HCT116 (cell line): ENCODE measurements around the gene SCN2A. TPM values are rescaled to one million over a fixed set of nuclear protein-coding genes. Genes with fewer than 3 reads are reported as not detected.

Experiments used
- ATAC-seq: fragments of 200-7000 bp; cut with Tn5 transposase; 2 replicates; pipeline ENCODE4 v1.9.1; 2020; ENCODE audit warnings: mild to moderate bottlenecking, moderate library complexity
- BruUV-seq: library from RNA; stranded (reverse); fragments of 400-500 nt; replicated peaks from 2 replicates; lab custom pipeline; 2021; lab: Mats Ljungman, UMichigan
- CTCF ChIA-PET: fragments of 300-600 bp; sonication (Branson Sonifier 250); formaldehyde crosslinking; loops from one replicate; lab custom pipeline; 2021; ENCODE audit warnings: antibody characterized with exemption; lab: Charles Lee
- POLR2A ChIA-PET: fragments of 300-600, 350-600 bp; sonication (Branson Sonifier 250); formaldehyde crosslinking; loops from one replicate; lab custom pipeline; 2021; ENCODE audit warnings: antibody characterized with exemption; lab: Charles Lee
- RAD21 ChIA-PET, 2 experiments: fragments of 300-600 bp; sonication (Branson Sonifier 250); formaldehyde crosslinking; loops; one replicate each; lab custom pipeline; 2023; ENCODE audit warnings: low total read pairs in 2 of 2; ENCODE audit not compliant: uncharacterized antibody in 2 of 2, unreplicated experiment in 2 of 2, low non-redundant PET in 1 of 2; lab: Charles Lee
- DNase-seq: peaks from one replicate; pipeline ENCODE4 v3.0.0-alpha.2; 2010; ENCODE audit warnings: low read depth, low spot score
- H2AFZ ChIP-seq: fragments of 200-600 bp; shearing (Covaris generic), sonication (generic); 2 replicates; pipeline ENCODE4 v1.6.1; 2017; ENCODE audit warnings: low read depth, mixed run types, mixed read lengths, antibody characterized with exemption, low read length; ENCODE audit not compliant: poor library complexity, severe bottlenecking
- H3K27ac ChIP-seq: 2 replicates; pipeline ENCODE4 v1.5.1; 2012; ENCODE audit warnings: low read depth, low read length
- H3K27me3 ChIP-seq: fragments of 200-600 bp; sonication (generic); 2 replicates; pipeline ENCODE4 v1.6.1; 2016; ENCODE audit warnings: mixed run types, low read length, mixed read lengths; ENCODE audit not compliant: insufficient read depth
- H3K36me3 ChIP-seq, 2 experiments: fragments of 200-500 bp in 1 of 2; fragments of 200-600 bp in 1 of 2; sonication (Bioruptor generic) in 1 of 2; sonication (generic) in 1 of 2; 2 replicates each; pipeline versions ENCODE4 v1.5.1 to v1.6.1; 2014 to 2016; ENCODE audit warnings: low read length in 2 of 2, inconsistent platforms in 1 of 2, mixed read lengths in 1 of 2, mixed run types in 1 of 2; ENCODE audit not compliant: insufficient read depth in 2 of 2, control insufficient read depth in 1 of 2
- H3K4me1 ChIP-seq, 2 experiments: fragments of 200-600 bp in 1 of 2; sonication (generic) in 1 of 2; 2 replicates each; pipeline versions ENCODE4 v1.5.1 to v1.6.1; 2012 to 2017; ENCODE audit warnings: low read length in 2 of 2, inconsistent platforms in 1 of 2, mild to moderate bottlenecking in 1 of 2, mixed read lengths in 1 of 2, mixed run types in 1 of 2, moderate library complexity in 1 of 2; ENCODE audit not compliant: insufficient read depth in 2 of 2, control insufficient read depth in 1 of 2
- H3K4me2 ChIP-seq: fragments of 200-600 bp; sonication (generic); 2 replicates; pipeline ENCODE4 v1.6.1; 2017; ENCODE audit warnings: mixed run types, low read length, mixed read lengths
- H3K4me3 ChIP-seq, 2 experiments: fragments of 200-600 bp in 1 of 2; sonication (generic) in 1 of 2; replicated peaks in 1 of 2; 2 replicates each; pipeline ENCODE4 v1.5.1; 2011 to 2016; ENCODE audit warnings: low read length in 2 of 2, control low read depth in 1 of 2, low read depth in 1 of 2, mild to moderate bottlenecking in 1 of 2, mixed read lengths in 1 of 2, mixed run types in 1 of 2
- H3K79me2 ChIP-seq: fragments of 200-600 bp; sonication (generic); 2 replicates; pipeline ENCODE4 v1.6.1; 2017; ENCODE audit warnings: mild to moderate bottlenecking, mixed run types, low read length, moderate library complexity, mixed read lengths; ENCODE audit not compliant: insufficient read depth
- H3K9ac ChIP-seq: fragments of 200-600 bp; sonication (generic); 2 replicates; pipeline ENCODE4 v1.6.1; 2016; ENCODE audit warnings: low read length, mixed read lengths
- H3K9me2 ChIP-seq: fragments of 200-600 bp; sonication (generic), shearing (Covaris generic); 2 replicates; pipeline ENCODE4 v1.6.1; 2017; ENCODE audit warnings: mixed run types, mild to moderate bottlenecking, moderate library complexity; ENCODE audit not compliant: insufficient read depth
- H3K9me3 ChIP-seq, 2 experiments: fragments of 200-500 bp in 1 of 2; fragments of 200-600 bp in 1 of 2; sonication (Bioruptor generic) in 1 of 2; sonication (generic) in 1 of 2; 2 replicates each; pipeline ENCODE4 v1.6.1; 2014 to 2017; ENCODE audit warnings: low read length in 2 of 2, mixed read lengths in 2 of 2, inconsistent platforms in 1 of 2, low read depth in 1 of 2, mild to moderate bottlenecking in 1 of 2, mixed run types in 1 of 2, moderate library complexity in 1 of 2; ENCODE audit not compliant: control insufficient read depth in 1 of 2, insufficient read depth in 1 of 2
- H4K20me1 ChIP-seq: fragments of 200-600 bp; sonication (generic), shearing (Covaris generic); 2 replicates; pipeline ENCODE4 v1.6.1; 2017; ENCODE audit warnings: mixed run types, mild to moderate bottlenecking, moderate library complexity; ENCODE audit not compliant: insufficient read depth
- ATF3 ChIP-seq: IDR thresholded peaks from 2 replicates; pipeline ENCODE4 v1.6.1; 2012
- CBX3 ChIP-seq: IDR thresholded peaks from 2 replicates; pipeline ENCODE4 v1.6.1; 2012; ENCODE audit warnings: low read depth
- CEBPB ChIP-seq: IDR thresholded peaks from 2 replicates; pipeline ENCODE4 v1.6.1; 2012; ENCODE audit warnings: low read depth
- CTCF ChIP-seq, 3 experiments: fragments of 200-600 bp in 1 of 3; sonication (generic) in 1 of 3; IDR thresholded peaks in 2 of 3; conservative IDR thresholded peaks in 1 of 3; 2 replicates each; pipeline ENCODE4 v1.5.1; 2012 to 2017; ENCODE audit warnings: low read depth in 2 of 3, low read length in 2 of 3, antibody characterized with exemption in 1 of 3, borderline replicate concordance in 1 of 3, control low read depth in 1 of 3, mild to moderate bottlenecking in 1 of 3, mixed read lengths in 1 of 3, mixed run types in 1 of 3, moderate library complexity in 1 of 3; ENCODE audit not compliant: insufficient read depth in 1 of 3
- ELF1 ChIP-seq: IDR thresholded peaks from 2 replicates; pipeline ENCODE4 v1.6.1; 2012; ENCODE audit warnings: low read depth, borderline replicate concordance
- EZH2 ChIP-seq: fragments of 200-600 bp; sonication (generic); IDR thresholded peaks from 2 replicates; pipeline ENCODE4 v1.6.1; 2017; ENCODE audit warnings: antibody characterized with exemption, mixed run types
- EZH2phosphoT487 ChIP-seq: fragments of 200-600 bp; IDR thresholded peaks from 2 replicates; pipeline ENCODE4 v1.6.1; 2018; ENCODE audit warnings: antibody characterized with exemption, borderline replicate concordance
- FOSL1 ChIP-seq: IDR thresholded peaks from 2 replicates; pipeline ENCODE4 v1.6.1; 2012; ENCODE audit warnings: low read depth
- JUND ChIP-seq: IDR thresholded peaks from 2 replicates; pipeline ENCODE4 v1.6.1; 2012
- MAX ChIP-seq: IDR thresholded peaks from 2 replicates; pipeline ENCODE4 v1.6.1; 2012
- RAD21 ChIP-seq: IDR thresholded peaks from 2 replicates; pipeline ENCODE4 v1.6.1; 2012; ENCODE audit warnings: low read depth, mild to moderate bottlenecking
- REST ChIP-seq: IDR thresholded peaks from 2 replicates; pipeline ENCODE4 v1.6.1; 2012; ENCODE audit warnings: low read depth
- SIN3A ChIP-seq: IDR thresholded peaks from 2 replicates; pipeline ENCODE4 v1.6.1; 2012; ENCODE audit warnings: low read depth
- SP1 ChIP-seq: IDR thresholded peaks from 2 replicates; pipeline ENCODE4 v1.6.1; 2012; ENCODE audit warnings: low read depth
- SRF ChIP-seq: IDR thresholded peaks from 2 replicates; pipeline ENCODE4 v1.6.1; 2012; ENCODE audit warnings: low read depth
- YY1 ChIP-seq: IDR thresholded peaks from 2 replicates; pipeline ENCODE4 v1.6.1; 2011; ENCODE audit warnings: low read length, low read depth, moderate library complexity, mild to moderate bottlenecking; ENCODE audit not compliant: insufficient replicate concordance; ENCODE audit errors: extremely low read depth
- ZBTB33 ChIP-seq: IDR thresholded peaks from 2 replicates; pipeline ENCODE4 v1.6.1; 2011; ENCODE audit warnings: mild to moderate bottlenecking, low read length, moderate library complexity; ENCODE audit not compliant: insufficient replicate concordance; ENCODE audit errors: extremely low read depth
- ZFX ChIP-seq: fragments of 450-650 bp; IDR thresholded peaks from 2 replicates; pipeline ENCODE4 v1.6.1; 2017
- intact Hi-C: fragments of 100-400 bp; cut with micrococcal nuclease; formaldehyde crosslinking; loops from 2 replicates; pipeline ENCODE4 v1.10.0; 2022
- total RNA-seq: library from RNA; stranded (reverse); gene quantifications from one replicate; pipeline ENCODE4 v1.2.1, GENCODE V29; 2021; ENCODE audit not compliant: unreplicated experiment

SCN2A gene
- total RNA-seq, 1 experiment from 2014 or later = 0.25 TPM

GRCh38 chr2:165348441-165348840, 109.2 kb downstream of the SCN2A start:
- BruUV-seq = no TSS peak
- H3K4me1 ChIP-seq = no peaks in the 10 kb centered on the region
- no peaks in the 10 kb centered on the region for H4K20me1 ChIP-seq
- H3K27ac ChIP-seq = no peak overlapping the region
- no peaks in the 10 kb centered on the region for H3K36me3 ChIP-seq
- no peak for DNase-seq
- CTCF ChIA-PET = no interaction called here
- H3K4me2 ChIP-seq = no peak overlapping the region
- H3K9me2 ChIP-seq = no peaks in the 10 kb centered on the region
- H3K4me3 ChIP-seq = no peak overlapping the region
- no peaks in the 10 kb centered on the region for H3K9me3 ChIP-seq
- RAD21 ChIA-PET = no interaction called here
- H3K27me3 ChIP-seq = no peaks in the 10 kb centered on the region
- ATAC-seq = no peak
- H3K79me2 ChIP-seq = no peaks in the 10 kb centered on the region
- H3K9ac ChIP-seq = no peak overlapping the region
- TF ChIP-seq SIN3A (no peak), CEBPB (no peak), MAX (no peak), SP1 (no peak), FOSL1 (no peak), JUND (no peak), EZH2phosphoT487 (no peak), ATF3 (no peak), YY1 (no peak), CBX3 (no peak), REST (no peak), ZBTB33 (no peak), ELF1 (no peak), EZH2 (no peak), ZFX (no peak), SRF (no peak), RAD21 (no peak), CTCF (IDR thresholded peaks at IDR 0.05 in 2 of 3, conservative IDR thresholded peaks at IDR 0.05 in 1 of 3; ENCODE audit: borderline replicate concordance in 1 of 3, insufficient read depth in 1 of 3, low read depth in 2 of 3, low read length in 2 of 3) (no peak)
- TF ChIP-seq, all 23 proteins: peak for 0
- intact Hi-C loops = no loop called here
- POLR2A ChIA-PET = no interaction called here
- no peak overlapping the region for H2AFZ ChIP-seq
